Measurements from ENCODE around the gene NEK4.

DNA sequence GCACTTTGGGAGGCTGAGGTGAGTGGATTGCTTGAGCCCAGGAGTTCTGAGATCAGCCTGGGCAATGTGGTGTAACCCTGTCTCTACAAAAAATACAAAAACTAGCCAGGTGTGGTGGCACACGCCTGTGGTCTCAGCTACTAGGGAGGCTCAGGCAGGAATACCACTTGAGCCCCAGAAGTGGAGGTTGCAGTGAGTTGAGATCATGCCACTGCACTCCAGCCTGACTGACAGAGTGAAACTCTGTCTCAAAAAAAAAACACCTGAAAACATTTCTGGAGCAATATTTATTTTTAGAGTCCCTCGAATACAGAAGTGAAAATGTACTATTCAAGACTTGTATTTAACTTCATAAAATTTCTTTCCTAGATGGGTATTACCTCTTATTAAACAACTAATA lies 60.2 kb downstream of the NEK4 start:
- TF ChIP-seq, protein P1, sequence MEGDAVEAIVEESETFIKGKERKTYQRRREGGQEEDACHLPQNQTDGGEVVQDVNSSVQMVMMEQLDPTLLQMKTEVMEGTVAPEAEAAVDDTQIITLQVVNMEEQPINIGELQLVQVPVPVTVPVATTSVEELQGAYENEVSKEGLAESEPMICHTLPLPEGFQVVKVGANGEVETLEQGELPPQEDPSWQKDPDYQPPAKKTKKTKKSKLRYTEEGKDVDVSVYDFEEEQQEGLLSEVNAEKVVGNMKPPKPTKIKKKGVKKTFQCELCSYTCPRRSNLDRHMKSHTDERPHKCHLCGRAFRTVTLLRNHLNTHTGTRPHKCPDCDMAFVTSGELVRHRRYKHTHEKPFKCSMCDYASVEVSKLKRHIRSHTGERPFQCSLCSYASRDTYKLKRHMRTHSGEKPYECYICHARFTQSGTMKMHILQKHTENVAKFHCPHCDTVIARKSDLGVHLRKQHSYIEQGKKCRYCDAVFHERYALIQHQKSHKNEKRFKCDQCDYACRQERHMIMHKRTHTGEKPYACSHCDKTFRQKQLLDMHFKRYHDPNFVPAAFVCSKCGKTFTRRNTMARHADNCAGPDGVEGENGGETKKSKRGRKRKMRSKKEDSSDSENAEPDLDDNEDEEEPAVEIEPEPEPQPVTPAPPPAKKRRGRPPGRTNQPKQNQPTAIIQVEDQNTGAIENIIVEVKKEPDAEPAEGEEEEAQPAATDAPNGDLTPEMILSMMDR (conservative IDR thresholded peaks at IDR 0.05; ENCODE audit: low read depth, low read length): no peak
- TF ChIP-seq EZH2 (IDR thresholded peaks at IDR 0.05; ENCODE audit: borderline replicate concordance, low read depth, low read length, poor library complexity, severe bottlenecking): no peak
